ENCODE results near the gene NOL3.
A peak's percentile ranks its signal among the peaks of the same experiment; 100 is the strongest.

NOL3 gene

GRCh38 chr16:67154578-67155294 is 15.6 kb upstream of the NOL3 start:
- FAIRE-seq (no peak), DNase-seq (ENCODE audit: extremely low spot score, insufficient read length, low read depth) (no peak)

GRCh38 chr16:67155295-67156142 is 14.8 kb upstream of the NOL3 start:
- DNase-seq (ENCODE audit: extremely low spot score, insufficient read length, low read depth) (peak; percentile 79), FAIRE-seq (peak; percentile 47)

- FAIRE-seq: no peak
Observed at GRCh38 chr16:67156143-67156844, 14.0 kb upstream of the NOL3 start.

GRCh38 chr16:67157106-67157748 is 13.1 kb upstream of the NOL3 start:
- FAIRE-seq (no peak), DNase-seq (ENCODE audit: extremely low spot score, insufficient read length, low read depth) (no peak)

More at GRCh38 chr16:67156143-67156844, 14.0 kb upstream of the NOL3 start:
- DNase-seq (ENCODE audit: extremely low spot score, insufficient read length, low read depth): no peak

- FAIRE-seq (peak; percentile 12), DNase-seq (ENCODE audit: extremely low spot score, insufficient read length, low read depth) (no peak)
Observed at GRCh38 chr16:67157892-67158635, 12.3 kb upstream of the NOL3 start.

- DNase-seq (ENCODE audit: extremely low spot score, insufficient read length, low read depth) (peak; percentile 56), FAIRE-seq (peak; percentile 95)
Observed at GRCh38 chr16:67158637-67159600, 11.4 kb upstream of the NOL3 start.

- FAIRE-seq (no peak), DNase-seq (ENCODE audit: extremely low spot score, insufficient read length, low read depth) (no peak)
Observed at GRCh38 chr16:67161595-67162058, 8.7 kb upstream of the NOL3 start.

- FAIRE-seq (no peak), DNase-seq (ENCODE audit: extremely low spot score, insufficient read length, low read depth) (no peak)
Observed at GRCh38 chr16:67162506-67163163, 7.7 kb upstream of the NOL3 start.

- DNase-seq (ENCODE audit: extremely low spot score, insufficient read length, low read depth) (no peak), FAIRE-seq (no peak)
Observed at GRCh38 chr16:67163164-67163998, 7.0 kb upstream of the NOL3 start.

GRCh38 chr16:67163999-67164558 is 6.3 kb upstream of the NOL3 start:
- no peak for DNase-seq (ENCODE audit: extremely low spot score, insufficient read length, low read depth)

GRCh38 chr16:67164599-67165061 is 5.7 kb upstream of the NOL3 start, which contains the start of gene HSF4:
HSF4 (plus strand) TSS chr16:67164745; CDS start chr16:67164812, 67 bp downstream.
- no peak for FAIRE-seq

More at GRCh38 chr16:67163999-67164558, 6.3 kb upstream of the NOL3 start:
- FAIRE-seq: no peak

GRCh38 chr16:67165121-67166078 is 4.9 kb upstream of the NOL3 start:
- DNase-seq (ENCODE audit: extremely low spot score, insufficient read length, low read depth) (no peak), FAIRE-seq (no peak)

More at GRCh38 chr16:67164599-67165061, 5.7 kb upstream of the NOL3 start, which contains the start of gene HSF4:
- no peak for DNase-seq (ENCODE audit: extremely low spot score, insufficient read length, low read depth)

GRCh38 chr16:67166110-67166547 is 4.2 kb upstream of the NOL3 start:
- DNase-seq (ENCODE audit: extremely low spot score, insufficient read length, low read depth): no peak
- no peak for FAIRE-seq

- no peak for DNase-seq (ENCODE audit: extremely low spot score, insufficient read length, low read depth)
- FAIRE-seq: no peak
Observed at GRCh38 chr16:67166598-67167168, 3.7 kb upstream of the NOL3 start.

GRCh38 chr16:67167588-67167987 is 2.8 kb upstream of the NOL3 start:
- FAIRE-seq (no peak), DNase-seq (ENCODE audit: extremely low spot score, insufficient read length, low read depth) (no peak)
